AG09319 (cell line): ENCODE measurements around the gene CDH6.
A peak's percentile ranks its signal among the peaks of the same experiment; 100 is the strongest.

ENCODE experiments used
- DNase-seq: peaks from one replicate; pipeline ENCODE4 v3.0.0-alpha.2; 2010; ENCODE audit warnings: low read depth; ENCODE audit errors: extremely low read depth
- TF ChIP-seq, protein P1 (sequence below): IDR thresholded peaks from 2 replicates; pipeline ENCODE4 v1.5.1; 2011; ENCODE audit warnings: low read depth, mild to moderate bottlenecking, inconsistent platforms, low read length, moderate library complexity

Gene CDH6

GRCh38 chr5:31317665-31318064 lies 124.2 kb downstream of the CDH6 start:
- TF ChIP-seq, protein P1, sequence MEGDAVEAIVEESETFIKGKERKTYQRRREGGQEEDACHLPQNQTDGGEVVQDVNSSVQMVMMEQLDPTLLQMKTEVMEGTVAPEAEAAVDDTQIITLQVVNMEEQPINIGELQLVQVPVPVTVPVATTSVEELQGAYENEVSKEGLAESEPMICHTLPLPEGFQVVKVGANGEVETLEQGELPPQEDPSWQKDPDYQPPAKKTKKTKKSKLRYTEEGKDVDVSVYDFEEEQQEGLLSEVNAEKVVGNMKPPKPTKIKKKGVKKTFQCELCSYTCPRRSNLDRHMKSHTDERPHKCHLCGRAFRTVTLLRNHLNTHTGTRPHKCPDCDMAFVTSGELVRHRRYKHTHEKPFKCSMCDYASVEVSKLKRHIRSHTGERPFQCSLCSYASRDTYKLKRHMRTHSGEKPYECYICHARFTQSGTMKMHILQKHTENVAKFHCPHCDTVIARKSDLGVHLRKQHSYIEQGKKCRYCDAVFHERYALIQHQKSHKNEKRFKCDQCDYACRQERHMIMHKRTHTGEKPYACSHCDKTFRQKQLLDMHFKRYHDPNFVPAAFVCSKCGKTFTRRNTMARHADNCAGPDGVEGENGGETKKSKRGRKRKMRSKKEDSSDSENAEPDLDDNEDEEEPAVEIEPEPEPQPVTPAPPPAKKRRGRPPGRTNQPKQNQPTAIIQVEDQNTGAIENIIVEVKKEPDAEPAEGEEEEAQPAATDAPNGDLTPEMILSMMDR: no peak
- DNase-seq: no peak

GRCh38 chr5:31319335-31319734 lies 125.8 kb downstream of the CDH6 start:
- TF ChIP-seq, protein P1: no peak
- DNase-seq: no peak

DNA sequence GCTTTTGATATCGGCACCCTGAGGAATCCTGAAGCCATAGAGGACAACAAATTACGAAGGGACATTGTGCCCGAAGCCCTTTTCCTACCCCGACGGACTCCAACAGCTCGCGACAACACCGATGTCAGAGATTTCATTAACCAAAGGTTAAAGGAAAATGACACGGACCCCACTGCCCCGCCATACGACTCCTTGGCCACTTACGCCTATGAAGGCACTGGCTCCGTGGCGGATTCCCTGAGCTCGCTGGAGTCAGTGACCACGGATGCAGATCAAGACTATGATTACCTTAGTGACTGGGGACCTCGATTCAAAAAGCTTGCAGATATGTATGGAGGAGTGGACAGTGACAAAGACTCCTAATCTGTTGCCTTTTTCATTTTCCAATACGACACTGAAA lies 129.5 kb downstream of the CDH6 start:
- TF ChIP-seq, protein P1: no peak
- DNase-seq: no peak

- TF ChIP-seq, protein P1: no peak
- DNase-seq: no peak
These were observed 131.4 kb downstream of the CDH6 start for GRCh38 chr5:31324842-31325241.

- no peak for DNase-seq
- TF ChIP-seq, protein P1: no peak
These were observed 134.7 kb downstream of the CDH6 start for GRCh38 chr5:31328040-31328733.

GRCh38 chr5:31329715-31330114 lies 136.2 kb downstream of the CDH6 start:
- DNase-seq: no peak
- TF ChIP-seq, protein P1: peak; percentile 9

- DNase-seq: no peak
- TF ChIP-seq, protein P1: no peak
These were observed 138.7 kb downstream of the CDH6 start for GRCh38 chr5:31332160-31332559.
